GM13976 (cell line): ENCODE measurements around the gene FTO.

Source experiments
- DNase-seq: peaks from one replicate; pipeline ENCODE4 v3.0.0; 2012; ENCODE audit warnings: low spot score
- CTCF ChIP-seq: IDR thresholded peaks from 2 replicates; pipeline ENCODE4 v1.5.1; 2012; ENCODE audit warnings: borderline replicate concordance, mild to moderate bottlenecking; ENCODE audit not compliant: insufficient read depth; ENCODE audit errors: extremely low read depth, missing control alignments, control extremely low read depth
- in situ Hi-C: fragments of 300-500 bp; cut with MboI; formaldehyde crosslinking; loops from one replicate; pipeline ENCODE4 v1.12.0; 2022; ENCODE audit warnings: low sequenced_read_pairs, mixed read lengths, inconsistent platforms; ENCODE audit not compliant: unreplicated experiment

Gene FTO

GRCh38 chr16:53999841-54000240, 295.9 kb downstream of the FTO start:
- in situ Hi-C loops = no loop called here

GRCh38 chr16:54000361-54000760, 296.4 kb downstream of the FTO start:
- DNase-seq = no peak
- in situ Hi-C loops = no loop called here
- TF ChIP-seq CTCF = no peak

More at GRCh38 chr16:53999841-54000240, 295.9 kb downstream of the FTO start:
- no peak for TF ChIP-seq CTCF
- no peak for DNase-seq

- in situ Hi-C loops = no loop called here
- no peak for TF ChIP-seq CTCF
- no peak for DNase-seq
These were observed 302.7 kb downstream of the FTO start for GRCh38 chr16:54006693-54007092.

GRCh38 chr16:54007504-54007903, 303.5 kb downstream of the FTO start:
- DNase-seq = no peak
- no peak for TF ChIP-seq CTCF

GRCh38 chr16:54009464-54010176, 305.7 kb downstream of the FTO start:
- no peak for TF ChIP-seq CTCF
- no peak for DNase-seq
- in situ Hi-C loops = no loop called here

More at GRCh38 chr16:54007504-54007903, 303.5 kb downstream of the FTO start:
- in situ Hi-C loops = no loop called here

GRCh38 chr16:54015147-54015546, 311.2 kb downstream of the FTO start:
- in situ Hi-C loops = no loop called here
- no peak for TF ChIP-seq CTCF

More at GRCh38 chr16:54015147-54015546, 311.2 kb downstream of the FTO start:
- no peak for DNase-seq
